ENCODE data around the gene AMIGO3. TPM values are rescaled to one million over a fixed set of nuclear protein-coding genes. Genes with fewer than 3 reads are reported as not detected.

Gene AMIGO3
- total and polyA plus RNA-seq, 7 donors, result 0.46 to 1.2 (median 0.77) TPM; not detected in 3

GRCh38 chr3:49711489-49711888 lies 8.0 kb downstream of the AMIGO3 start:
- Histone ChIP-seq H3K27ac (no peak overlapping the region), H3K4me1 (no peaks in the 10 kb centered on the region), H3K27me3 (no peaks in the 10 kb centered on the region), H3K36me3 (peaks cover 6 to 48% (median 8%) of the 10 kb centered on the region in 4 donors), H3K4me3 (no peak overlapping the region), H3K9me3 (no peaks in the 10 kb centered on the region)
- peak; percentile 34 for DNase-seq
- TF ChIP-seq EP300 (IDR thresholded peaks at IDR 0.05) (no peak), POLR2AphosphoS5 (IDR thresholded peaks at IDR 0.05) (no peak), POLR2A (IDR thresholded peaks at IDR 0.05) (no peak)
- TF ChIP-seq, protein P1, sequence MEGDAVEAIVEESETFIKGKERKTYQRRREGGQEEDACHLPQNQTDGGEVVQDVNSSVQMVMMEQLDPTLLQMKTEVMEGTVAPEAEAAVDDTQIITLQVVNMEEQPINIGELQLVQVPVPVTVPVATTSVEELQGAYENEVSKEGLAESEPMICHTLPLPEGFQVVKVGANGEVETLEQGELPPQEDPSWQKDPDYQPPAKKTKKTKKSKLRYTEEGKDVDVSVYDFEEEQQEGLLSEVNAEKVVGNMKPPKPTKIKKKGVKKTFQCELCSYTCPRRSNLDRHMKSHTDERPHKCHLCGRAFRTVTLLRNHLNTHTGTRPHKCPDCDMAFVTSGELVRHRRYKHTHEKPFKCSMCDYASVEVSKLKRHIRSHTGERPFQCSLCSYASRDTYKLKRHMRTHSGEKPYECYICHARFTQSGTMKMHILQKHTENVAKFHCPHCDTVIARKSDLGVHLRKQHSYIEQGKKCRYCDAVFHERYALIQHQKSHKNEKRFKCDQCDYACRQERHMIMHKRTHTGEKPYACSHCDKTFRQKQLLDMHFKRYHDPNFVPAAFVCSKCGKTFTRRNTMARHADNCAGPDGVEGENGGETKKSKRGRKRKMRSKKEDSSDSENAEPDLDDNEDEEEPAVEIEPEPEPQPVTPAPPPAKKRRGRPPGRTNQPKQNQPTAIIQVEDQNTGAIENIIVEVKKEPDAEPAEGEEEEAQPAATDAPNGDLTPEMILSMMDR (IDR thresholded peaks at IDR 0.05), result no peak
- 66 to 93% methylated on average over 5 of the region's 5 CpGs for WGBS, 2 donors
- intact Hi-C loops (cut with DNase I), result no loop called here

GRCh38 chr3:49709852-49710251 lies 9.6 kb downstream of the AMIGO3 start:
- Histone ChIP-seq H3K27ac (no peak overlapping the region), H3K27me3 (no peaks in the 10 kb centered on the region), H3K36me3 (peaks cover 0 to 47% (median 5%) of the 10 kb centered on the region in 4 donors), H3K4me1 (no peaks in the 10 kb centered on the region), H3K4me3 (no peak overlapping the region), H3K9me3 (no peaks in the 10 kb centered on the region)
- WGBS, 2 donors, result 91 to 98% methylated on average over 8 of the region's 8 CpGs
- intact Hi-C loops (cut with DNase I), result no loop called here
- DNase-seq, result no peak
- TF ChIP-seq EP300 (IDR thresholded peaks at IDR 0.05) (no peak), POLR2AphosphoS5 (IDR thresholded peaks at IDR 0.05) (no peak), POLR2A (IDR thresholded peaks at IDR 0.05) (no peak)
- TF ChIP-seq, protein P1 (IDR thresholded peaks at IDR 0.05), result no peak

GRCh38 chr3:49707113-49707480 lies 12.4 kb downstream of the AMIGO3 start:
- peaks cover 0 to 56% (median 14%) of the 10 kb centered on the region in 4 donors for H3K36me3 ChIP-seq

GRCh38 chr3:49706456-49707112 lies 12.9 kb downstream of the AMIGO3 start:
- Histone ChIP-seq H3K4me3 (no peak overlapping the region), H3K27ac (no peak overlapping the region), H3K4me1 (peaks cover 0 to 2% (median 0%) of the 10 kb centered on the region in 4 donors), H3K27me3 (no peaks in the 10 kb centered on the region), H3K9me3 (no peaks in the 10 kb centered on the region), H3K36me3 (peaks cover 0 to 61% (median 17%) of the 10 kb centered on the region in 4 donors)
- no peak for DNase-seq
- 89 to 93% methylated on average over 9 of the region's 9 CpGs for WGBS, 2 donors
- intact Hi-C loops (cut with DNase I), result no loop called here
- TF ChIP-seq, protein P1 (IDR thresholded peaks at IDR 0.05), result no peak
- TF ChIP-seq POLR2AphosphoS5 (IDR thresholded peaks at IDR 0.05), result no peak
- no peak for TF ChIP-seq EP300 (IDR thresholded peaks at IDR 0.05)
- TF ChIP-seq POLR2A (IDR thresholded peaks at IDR 0.05), result no peak

More at GRCh38 chr3:49707113-49707480, 12.4 kb downstream of the AMIGO3 start:
- Histone ChIP-seq H3K4me1 (peaks cover 0 to 2% (median 0%) of the 10 kb centered on the region in 4 donors), H3K27ac (no peak overlapping the region), H3K4me3 (no peak overlapping the region), H3K9me3 (no peaks in the 10 kb centered on the region), H3K27me3 (no peaks in the 10 kb centered on the region)
- intact Hi-C loops (cut with DNase I), result no loop called here
- no peak for DNase-seq
- 83 to 87% methylated on average over 4 of the region's 4 CpGs for WGBS, 2 donors
- TF ChIP-seq POLR2AphosphoS5 (IDR thresholded peaks at IDR 0.05), result no peak
- TF ChIP-seq EP300 (IDR thresholded peaks at IDR 0.05), result no peak
- TF ChIP-seq POLR2A (IDR thresholded peaks at IDR 0.05), result no peak
- TF ChIP-seq, protein P1 (IDR thresholded peaks at IDR 0.05), result no peak
